Stomach smooth muscle (tissue), 2 donors: Measurements from ENCODE around the gene MYBPC1.

ENCODE experiments used
- H3K27ac ChIP-seq: one replicate; pipeline ENCODE4 v1.7.0; 2013; ENCODE audit warnings: mild to moderate bottlenecking, low read length, inconsistent platforms
- H3K27me3 ChIP-seq, 2 donors: one replicate each; pipeline ENCODE4 v1.7.0; 2013; ENCODE audit warnings: low read length in 2 of 2; ENCODE audit not compliant: insufficient read depth in 2 of 2, control insufficient read depth in 1 of 2
- H3K36me3 ChIP-seq, 2 donors: one replicate each; pipeline ENCODE4 v1.7.0; 2013; ENCODE audit warnings: low read length in 2 of 2; ENCODE audit not compliant: control insufficient read depth in 2 of 2, insufficient read depth in 2 of 2
- H3K4me1 ChIP-seq: one replicate; pipeline ENCODE4 v1.7.0; 2013; ENCODE audit warnings: low read length; ENCODE audit not compliant: control insufficient read depth, insufficient read depth
- H3K4me3 ChIP-seq, 2 donors: one replicate each; pipeline ENCODE4 v1.7.0; 2013; ENCODE audit warnings: low read length in 2 of 2
- H3K9ac ChIP-seq, 2 donors: one replicate each; pipeline ENCODE4 v1.7.0; 2013; ENCODE audit warnings: low read length in 2 of 2, mild to moderate bottlenecking in 1 of 2
- H3K9me3 ChIP-seq, 2 donors: one replicate each; pipeline ENCODE4 v1.7.0; 2013; ENCODE audit warnings: low read length in 2 of 2; ENCODE audit not compliant: control insufficient read depth in 2 of 2
- donor health status: healthy.
- donor health status: Pancreatic carcinoma.

MYBPC1 gene

GRCh38 chr12:101599771-101600484 lies 5.2 kb downstream of the MYBPC1 start:
- Histone ChIP-seq H3K4me1 (no peaks in the 10 kb centered on the region), H3K9ac (no peak overlapping the region), H3K27ac (no peak overlapping the region), H3K27me3 (no peaks in the 10 kb centered on the region), H3K36me3 (no peaks in the 10 kb centered on the region), H3K4me3 (no peak overlapping the region), H3K9me3 (no peaks in the 10 kb centered on the region)

- Histone ChIP-seq H3K27me3 (no peaks in the 10 kb centered on the region), H3K4me1 (no peaks in the 10 kb centered on the region), H3K36me3 (no peaks in the 10 kb centered on the region), H3K9ac (no peak overlapping the region), H3K4me3 (no peak overlapping the region), H3K27ac (no peak overlapping the region), H3K9me3 (no peaks in the 10 kb centered on the region)
Measured at GRCh38 chr12:101604132-101604531, 9.4 kb downstream of the MYBPC1 start.

GRCh38 chr12:101607894-101608293 lies 13.1 kb downstream of the MYBPC1 start:
- Histone ChIP-seq H3K27me3 (no peaks in the 10 kb centered on the region), H3K36me3 (no peaks in the 10 kb centered on the region), H3K27ac (no peak overlapping the region), H3K4me1 (no peaks in the 10 kb centered on the region), H3K9ac (no peak overlapping the region), H3K4me3 (no peak overlapping the region), H3K9me3 (no peaks in the 10 kb centered on the region)

DNA sequence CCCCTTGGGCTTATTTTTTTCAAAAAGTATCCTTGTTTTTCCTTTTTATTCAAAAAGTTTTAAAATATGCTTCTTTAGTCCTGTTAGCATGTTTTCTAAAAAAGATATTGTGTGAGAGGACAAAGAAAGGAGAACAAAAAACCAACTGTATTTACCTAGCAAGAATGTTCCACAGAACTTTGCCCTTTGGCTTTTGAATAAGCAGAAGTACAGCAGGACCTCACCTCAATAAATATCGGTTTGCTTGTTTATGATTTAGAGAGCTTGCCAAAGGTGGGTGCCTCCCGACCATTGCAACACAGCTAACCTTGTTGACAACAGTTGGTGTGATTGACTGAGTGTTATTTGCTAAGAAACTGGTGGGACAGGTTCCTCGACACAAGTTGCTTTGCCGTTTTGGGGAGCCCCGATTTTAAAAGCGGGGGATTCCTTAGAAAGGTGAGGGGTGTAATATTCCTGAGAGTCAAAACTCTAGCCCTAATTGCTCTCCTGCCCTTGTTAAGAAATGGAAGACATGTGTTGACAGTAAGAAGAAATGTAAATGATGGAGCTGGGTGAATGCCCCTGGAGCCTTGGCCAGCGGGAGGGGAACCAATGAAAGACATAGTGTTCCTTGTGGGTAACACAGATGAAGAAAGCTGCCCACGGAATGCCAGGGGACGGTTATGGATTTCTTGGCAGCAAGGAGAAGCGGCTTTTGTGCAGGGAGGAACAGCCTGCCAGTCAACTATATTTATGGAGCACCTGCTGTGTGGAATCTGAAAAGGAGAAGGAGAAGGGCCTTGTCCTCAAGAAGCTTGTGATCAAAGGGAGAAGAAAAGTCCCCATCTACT lies 13.7 kb downstream of the MYBPC1 start:
- no peak overlapping the region for H3K4me3 ChIP-seq

DNA sequence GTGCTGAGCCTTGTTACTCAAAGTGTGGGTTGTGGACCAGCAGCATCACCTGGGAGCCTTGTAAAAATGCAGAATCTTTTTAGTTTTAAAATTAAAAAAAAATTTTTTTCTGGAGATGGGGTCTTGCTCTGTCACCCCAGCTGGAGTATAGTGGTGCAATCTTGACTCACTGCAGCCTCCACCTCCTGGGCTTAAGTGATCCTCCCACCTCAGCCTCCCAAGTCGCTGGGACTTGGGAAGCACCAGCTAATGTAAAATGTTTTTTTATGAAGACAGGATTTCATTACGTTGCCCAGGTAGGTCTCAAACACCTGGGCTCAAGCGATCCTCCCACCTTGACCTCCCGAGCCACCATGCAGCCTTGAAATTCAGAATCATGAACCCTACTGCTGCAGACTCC lies 14.4 kb downstream of the MYBPC1 start:
- no peaks in the 10 kb centered on the region for H3K27me3 ChIP-seq
- no peak overlapping the region for H3K9ac ChIP-seq
- H3K4me1 ChIP-seq = no peaks in the 10 kb centered on the region
- no peaks in the 10 kb centered on the region for H3K36me3 ChIP-seq
- no peaks in the 10 kb centered on the region for H3K9me3 ChIP-seq
- H3K27ac ChIP-seq = no peak overlapping the region
- H3K4me3 ChIP-seq = no peak overlapping the region

More for the DNA sequence above, 13.7 kb downstream of the MYBPC1 start:
- Histone ChIP-seq H3K9me3 (no peaks in the 10 kb centered on the region), H3K9ac (no peak overlapping the region), H3K4me1 (no peaks in the 10 kb centered on the region), H3K27me3 (no peaks in the 10 kb centered on the region), H3K36me3 (no peaks in the 10 kb centered on the region), H3K27ac (no peak overlapping the region)

DNA sequence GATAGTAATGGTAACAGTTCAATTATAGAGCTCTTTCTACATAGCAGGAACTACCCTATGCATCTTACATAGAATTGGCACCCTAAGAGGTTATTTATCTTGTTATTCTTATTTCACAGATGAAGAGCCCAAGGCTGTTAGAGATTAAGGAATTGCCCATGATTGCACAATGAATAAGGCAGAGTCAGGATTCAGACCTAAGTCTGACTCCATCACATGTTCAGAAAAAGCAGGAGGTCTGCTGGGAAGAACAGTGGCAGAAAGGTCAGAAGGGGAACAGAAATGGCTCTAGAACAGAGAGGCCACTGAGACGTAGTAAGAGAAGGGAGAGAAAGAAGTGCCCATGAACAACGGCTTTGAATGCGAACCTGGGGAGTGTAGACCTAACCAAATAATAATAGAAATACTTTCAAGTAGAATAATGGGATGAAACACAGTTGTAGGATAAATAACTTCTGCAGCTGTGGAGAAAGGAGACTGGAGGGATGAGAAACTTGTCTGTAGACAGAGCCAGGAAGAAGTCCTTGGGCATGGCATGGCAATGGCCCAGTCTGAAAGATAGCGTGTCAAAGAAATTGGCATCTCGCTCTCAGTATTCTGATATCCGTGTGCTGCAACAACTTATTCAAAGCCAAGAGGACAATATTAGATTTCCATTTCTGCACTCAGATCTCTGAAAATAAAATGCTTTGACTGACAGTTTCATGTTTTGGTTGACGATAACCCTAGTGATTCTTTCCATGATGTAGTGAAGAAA lies 17.6 kb downstream of the MYBPC1 start:
- Histone ChIP-seq H3K36me3 (no peaks in the 10 kb centered on the region), H3K4me3 (no peak overlapping the region), H3K4me1 (no peaks in the 10 kb centered on the region), H3K9me3 (no peaks in the 10 kb centered on the region), H3K27me3 (no peaks in the 10 kb centered on the region), H3K9ac (no peak overlapping the region), H3K27ac (no peak overlapping the region)

DNA sequence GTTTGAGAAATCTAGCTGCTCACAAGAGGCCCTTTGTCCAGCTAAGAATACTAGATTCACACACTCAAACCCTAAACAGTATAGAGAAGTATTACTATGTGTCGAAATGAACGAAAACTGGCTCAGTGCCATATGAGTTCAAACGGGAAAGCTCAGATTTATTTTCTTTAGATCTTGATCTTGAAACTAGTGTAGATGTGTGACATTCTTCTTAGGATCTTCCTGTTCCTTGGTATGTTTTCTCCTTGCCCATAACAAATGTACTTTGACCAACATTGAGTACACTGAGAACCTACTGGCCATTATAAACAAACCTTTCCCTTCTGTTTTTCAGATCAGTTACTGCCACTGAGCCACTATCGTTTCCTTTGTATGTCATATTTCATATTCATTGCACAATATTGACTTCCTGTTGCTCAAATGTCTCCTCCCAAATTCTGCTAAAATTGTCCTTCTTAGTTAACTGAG lies 21.3 kb downstream of the MYBPC1 start:
- Histone ChIP-seq H3K4me1 (no peaks in the 10 kb centered on the region), H3K36me3 (no peaks in the 10 kb centered on the region), H3K4me3 (no peak overlapping the region), H3K27ac (no peak overlapping the region), H3K27me3 (no peaks in the 10 kb centered on the region), H3K9ac (no peak overlapping the region), H3K9me3 (no peaks in the 10 kb centered on the region)

DNA sequence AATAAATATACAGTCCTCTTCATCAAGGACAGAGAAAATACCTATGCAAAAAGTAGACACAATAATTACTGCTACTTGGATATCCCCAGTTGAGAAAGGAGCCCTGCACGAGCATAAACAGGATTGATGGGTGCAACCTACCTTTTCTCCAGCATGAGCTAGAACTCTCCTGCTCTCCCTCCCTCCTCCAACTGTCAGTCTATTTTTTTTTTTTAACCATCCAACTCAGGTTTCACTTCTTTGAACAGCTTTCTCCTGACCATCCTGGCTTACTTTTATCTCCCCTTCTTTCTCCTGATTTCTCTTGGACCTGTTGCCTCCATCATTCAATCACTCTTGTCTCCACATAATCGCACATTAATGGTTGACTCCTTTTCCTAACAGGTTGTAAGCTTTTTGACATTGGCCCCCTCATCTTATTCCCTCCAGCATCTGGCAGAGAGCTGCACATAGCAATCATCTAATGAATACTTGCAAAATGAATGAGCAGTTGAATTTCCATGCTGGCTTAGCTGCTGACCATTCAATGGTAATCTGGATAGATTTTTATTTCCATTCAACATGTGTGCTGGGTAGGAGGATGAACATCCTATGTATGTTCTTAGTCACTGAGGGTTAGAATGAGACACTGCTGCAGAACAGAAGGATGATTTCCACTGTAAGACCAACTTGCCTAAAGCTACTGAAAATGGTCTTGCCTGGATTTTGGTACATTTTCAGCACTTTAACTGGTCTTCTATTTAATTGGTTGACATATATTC lies 24.4 kb downstream of the MYBPC1 start:
- Histone ChIP-seq H3K9ac (no peak overlapping the region), H3K27ac (no peak overlapping the region), H3K9me3 (no peaks in the 10 kb centered on the region), H3K36me3 (no peaks in the 10 kb centered on the region), H3K27me3 (no peaks in the 10 kb centered on the region), H3K4me3 (no peak overlapping the region), H3K4me1 (no peaks in the 10 kb centered on the region)

DNA sequence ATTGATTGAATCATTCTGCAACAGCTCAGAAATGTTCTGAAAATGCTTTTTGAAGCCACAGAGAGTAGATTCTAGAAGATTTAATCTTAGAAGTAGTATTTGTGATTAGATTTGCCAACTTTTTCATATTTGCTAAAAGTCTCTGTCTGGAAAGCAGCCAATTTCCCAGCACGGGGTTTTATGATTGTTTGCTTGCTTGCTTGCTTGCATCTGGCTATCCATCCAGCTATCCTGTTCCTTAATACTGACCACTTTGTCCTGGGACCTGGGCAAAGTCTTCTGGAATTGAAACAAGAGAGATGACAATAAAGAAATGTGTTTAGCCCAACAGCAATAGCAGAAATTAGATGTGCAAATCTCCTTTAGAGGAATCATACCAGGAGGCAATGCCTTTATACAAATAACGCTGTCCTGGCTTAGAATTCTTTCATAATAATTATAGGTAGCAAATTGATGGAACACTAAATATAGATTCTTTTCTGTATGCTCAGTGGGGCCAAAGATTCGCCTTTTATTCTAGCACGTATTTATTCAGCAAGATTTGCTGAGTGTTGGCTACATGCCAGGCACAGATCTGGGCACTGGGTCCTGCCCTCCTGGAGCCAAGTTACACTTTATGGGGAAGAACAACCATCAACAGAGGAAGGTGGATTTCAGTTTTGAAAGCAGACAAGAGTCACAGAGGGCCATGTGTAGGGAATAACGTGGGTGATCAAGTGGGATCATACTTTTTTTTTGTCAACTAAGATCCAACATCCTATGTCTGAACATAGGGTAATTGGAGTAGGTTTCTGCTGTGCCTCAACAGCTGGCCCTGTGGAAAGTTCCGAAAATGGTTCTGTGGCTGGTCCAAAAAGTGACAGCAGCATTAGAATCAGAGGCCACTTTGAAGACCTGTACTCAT lies 25.3 kb downstream of the MYBPC1 start:
- H3K4me1 ChIP-seq = no peaks in the 10 kb centered on the region
- no peak overlapping the region for H3K27ac ChIP-seq
- no peak overlapping the region for H3K4me3 ChIP-seq
- H3K9me3 ChIP-seq = no peaks in the 10 kb centered on the region
- no peaks in the 10 kb centered on the region for H3K36me3 ChIP-seq
- H3K27me3 ChIP-seq = no peaks in the 10 kb centered on the region
- no peak overlapping the region for H3K9ac ChIP-seq
